ENCODE measurements around the gene UBE2L3. TPM values are rescaled to one million over a fixed set of nuclear protein-coding genes. Genes with fewer than 3 reads are reported as not detected.

Gene UBE2L3
- total RNA-seq, result 30.0 TPM

DNA sequence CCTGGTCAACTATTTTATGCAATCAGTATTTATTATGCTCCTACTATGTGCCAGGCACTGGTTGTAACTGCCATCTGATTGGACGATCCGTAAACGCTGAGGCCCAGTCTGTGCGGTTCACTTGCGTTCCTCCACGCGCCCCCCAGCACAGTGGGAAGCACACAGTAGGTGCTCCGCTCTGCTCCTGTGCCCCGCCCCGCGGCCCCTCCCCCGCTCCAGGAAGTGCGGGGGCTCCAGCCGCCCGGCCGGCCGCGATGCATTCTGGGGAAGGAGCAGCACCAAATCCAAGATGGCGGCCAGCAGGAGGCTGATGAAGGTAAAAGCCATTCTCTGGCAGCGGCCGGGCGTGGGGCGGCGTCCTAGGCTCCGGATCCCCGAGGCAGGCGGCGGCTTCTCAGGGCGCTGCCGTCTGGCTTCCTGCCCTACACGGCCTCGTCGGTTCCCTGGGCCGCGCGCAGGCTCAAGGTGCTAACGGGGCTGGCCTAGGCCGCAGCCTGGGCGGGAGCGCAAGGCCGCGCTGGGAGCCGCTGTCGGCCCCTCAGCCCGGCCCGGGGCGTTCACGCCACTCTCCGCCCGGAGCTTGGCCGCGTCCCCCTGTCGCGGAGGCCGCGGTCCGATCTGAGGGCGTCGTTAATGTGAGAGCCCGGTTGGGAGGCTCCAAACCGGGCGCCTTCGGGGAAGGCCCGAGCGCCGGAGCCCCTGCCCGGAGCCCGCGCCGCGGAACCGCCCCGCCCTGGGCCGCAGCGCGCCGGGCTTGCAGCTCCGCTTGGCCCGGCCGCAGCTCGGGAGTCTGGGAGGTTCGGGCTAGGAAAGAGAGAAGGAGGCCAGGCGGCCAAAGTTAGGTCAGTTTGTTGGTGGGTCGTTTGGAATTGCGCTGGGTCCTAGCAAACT lies at the start of gene UBE2L3:
Gene UBE2L3 (plus strand): TSS at position 259 of the 891 bp plus-strand sequence. CDS start 31 bp downstream, at position 290.

GRCh38 chr22:21551361-21551760 lies 16.2 kb upstream of the UBE2L3 start, which contains the start of gene RIMBP3C:
TSS of gene RIMBP3C (minus strand) at chr22:21551461. CDS start at chr22:21550976, 485 bp downstream.

DNA sequence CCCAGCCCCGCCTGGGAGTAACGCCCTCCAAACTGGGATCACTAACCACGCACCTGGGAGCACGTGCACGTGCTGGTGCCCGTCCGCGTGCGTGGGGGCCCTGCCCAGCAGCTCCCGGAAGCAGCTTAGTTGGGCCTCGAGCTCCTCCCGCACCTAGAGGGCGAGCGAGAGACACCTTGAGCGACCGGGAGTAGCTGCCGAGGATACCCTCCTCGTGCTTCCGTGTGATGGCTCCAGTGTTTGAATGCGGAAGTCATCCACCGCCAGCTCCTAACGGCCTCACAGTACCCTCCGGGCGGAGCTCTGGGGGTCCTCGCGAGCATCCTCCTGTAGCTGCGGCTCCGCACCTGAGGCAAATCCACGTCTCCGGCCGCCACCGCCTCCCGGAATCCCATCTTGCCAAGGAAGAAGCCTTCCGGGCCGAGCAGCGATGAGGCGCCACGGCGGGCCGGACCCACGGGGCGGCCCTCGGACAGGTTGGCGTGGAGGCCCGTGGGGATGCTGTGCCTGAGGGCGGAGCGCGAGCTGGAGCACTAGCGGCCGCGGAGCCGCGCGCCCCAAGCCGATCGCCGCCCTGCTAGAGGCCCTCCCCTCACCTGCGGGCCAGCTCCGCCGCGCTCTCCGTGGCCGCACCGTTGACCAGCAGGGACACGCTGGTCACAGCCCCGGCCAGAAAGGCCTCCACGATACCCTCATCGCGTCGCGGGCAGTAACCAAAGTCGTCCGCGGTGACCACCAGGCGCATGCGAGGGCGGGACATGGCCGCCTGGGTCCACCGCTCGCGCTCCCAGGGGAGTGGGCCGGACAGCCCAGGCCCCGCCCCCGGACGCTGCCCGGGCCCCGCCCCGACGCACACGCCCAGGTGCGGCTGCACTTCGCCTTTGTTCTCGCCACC lies 62.0 kb downstream of the UBE2L3 start, which contains the start of gene YDJC:
Gene YDJC (minus strand): TSS at position 768 of the 895 bp plus-strand sequence. CDS start 8 bp downstream, at position 760.

GRCh38 chr22:21632237-21632895 lies 64.9 kb downstream of the UBE2L3 start, which contains the start of gene CCDC116:
TSS of gene CCDC116 (plus strand) at chr22:21632760. CDS start at chr22:21633182, 422 bp downstream.

DNA sequence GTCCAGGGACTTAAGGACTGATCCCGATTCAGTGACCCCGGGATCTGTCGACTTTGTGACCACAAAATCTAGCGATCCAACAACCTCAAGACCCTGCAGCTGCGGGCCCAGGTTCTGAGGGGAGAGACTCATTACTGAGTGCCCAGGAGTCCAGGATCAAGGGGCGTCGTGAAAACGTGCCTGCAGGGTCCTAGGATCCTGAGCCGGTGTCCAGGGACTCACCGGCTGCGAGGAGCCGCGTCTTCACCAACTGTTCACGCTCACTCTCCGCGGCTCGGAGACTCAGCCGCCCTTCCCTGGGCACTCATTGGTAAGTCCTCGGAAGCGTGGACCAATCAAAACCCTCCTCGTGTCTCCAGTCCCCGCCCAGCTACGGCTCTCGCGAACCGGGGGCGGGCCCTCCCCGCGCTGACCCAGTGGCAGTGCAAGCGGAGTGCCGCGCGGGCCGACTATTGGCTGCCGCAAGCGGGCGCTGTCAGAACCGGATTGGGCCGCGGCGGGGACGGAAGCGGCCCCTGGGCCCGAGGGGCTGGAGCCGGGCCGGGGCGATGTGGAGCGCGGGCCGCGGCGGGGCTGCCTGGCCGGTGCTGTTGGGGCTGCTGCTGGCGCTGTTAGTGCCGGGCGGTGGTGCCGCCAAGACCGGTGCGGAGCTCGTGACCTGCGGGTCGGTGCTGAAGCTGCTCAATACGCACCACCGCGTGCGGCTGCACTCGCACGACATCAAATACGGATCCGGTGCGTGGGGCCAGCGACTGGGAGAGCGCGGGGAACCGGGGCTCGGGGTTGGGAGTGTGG lies 74.5 kb downstream of the UBE2L3 start, which contains the start of gene SDF2L1:
Gene SDF2L1 (plus strand): TSS at position 514 of the 795 bp plus-strand sequence. CDS start 35 bp downstream, at position 549.

Small RNA genes within 50 kb of the gene (small RNA-seq; reads per million reads assigned to genes)
- 6.5 reads per million, percentile 88 among the genes with 10 or more reads in this experiment for gene MIR301B (ENCODE audit: low replicate concordance)
- not detected for gene RF00492 (ENCODE audit: low replicate concordance)
- not detected for gene RN7SKP221 (ENCODE audit: low replicate concordance)

Other genes with a start within 250 kb of the UBE2L3 start
- 0.63 TPM for gene RIMBP3B, start 184.0 kb upstream of the UBE2L3 start, total RNA-seq
- gene HIC2, start 150.3 kb upstream of the UBE2L3 start, total RNA-seq, result 17.8 TPM
- 4.4 TPM for gene TMEM191C, start 100.3 kb upstream of the UBE2L3 start, total RNA-seq
- gene RIMBP3C, start 16.3 kb upstream of the UBE2L3 start, total RNA-seq, result 1.3 TPM
- gene YDJC, start 62.3 kb downstream of the UBE2L3 start, total RNA-seq, result 9.4 TPM
- gene CCDC116, start 65.0 kb downstream of the UBE2L3 start, total RNA-seq, result 0.31 TPM
- 4.1 TPM for gene SDF2L1, start 74.6 kb downstream of the UBE2L3 start, total RNA-seq
- gene PPIL2, start 98.3 kb downstream of the UBE2L3 start, total RNA-seq, result 61.7 TPM
- 89.5 TPM for gene YPEL1, start 168.1 kb downstream of the UBE2L3 start, total RNA-seq